Liver (tissue), 9 donors: Measurements from ENCODE around the gene KMT5C. TPM values are rescaled to one million over a fixed set of nuclear protein-coding genes. Genes with fewer than 3 reads are reported as not detected.

ENCODE experiments used
- DNase-seq: peaks from one replicate; pipeline ENCODE4 v3.0.0-alpha.2; 2017; ENCODE audit warnings: low spot score
- H3K27ac ChIP-seq, 2 donors: one replicate each; pipeline ENCODE4 v1.7.0; 2013; ENCODE audit warnings: inconsistent platforms in 2 of 2, low read length in 2 of 2, control low read depth in 1 of 2, low read depth in 1 of 2, mild to moderate bottlenecking in 1 of 2
- H3K27me3 ChIP-seq, 4 donors: one replicate each; pipeline versions ENCODE4 v1.6.1 to v1.7.0; 2013; ENCODE audit warnings: low read length in 3 of 4, inconsistent platforms in 1 of 4, mild to moderate bottlenecking in 1 of 4, moderate library complexity in 1 of 4; ENCODE audit not compliant: control insufficient read depth in 4 of 4, insufficient read depth in 4 of 4
- H3K36me3 ChIP-seq, 4 donors: one replicate each; pipeline versions ENCODE4 v1.6.1 to v1.7.0; 2013; ENCODE audit warnings: low read length in 3 of 4, mild to moderate bottlenecking in 3 of 4, low read depth in 1 of 4, moderate library complexity in 1 of 4; ENCODE audit not compliant: control insufficient read depth in 4 of 4, insufficient read depth in 3 of 4
- H3K4me1 ChIP-seq, 4 donors: one replicate each; pipeline versions ENCODE4 v1.6.1 to v1.7.0; 2013; ENCODE audit warnings: low read length in 3 of 4, mild to moderate bottlenecking in 3 of 4, moderate library complexity in 1 of 4; ENCODE audit not compliant: control insufficient read depth in 4 of 4, insufficient read depth in 4 of 4
- H3K4me3 ChIP-seq, 3 donors: one replicate each; pipeline versions ENCODE4 v1.6.1 to v1.7.0; 2013; ENCODE audit warnings: low read length in 3 of 3, control low read depth in 1 of 3, low read depth in 1 of 3, mild to moderate bottlenecking in 1 of 3
- H3K9ac ChIP-seq, 2 donors: one replicate each; pipeline ENCODE4 v1.7.0; 2013; ENCODE audit warnings: low read length in 2 of 2, mild to moderate bottlenecking in 2 of 2, moderate library complexity in 2 of 2, control low read depth in 1 of 2, low read depth in 1 of 2
- H3K9me3 ChIP-seq, 4 donors: one replicate each; pipeline versions ENCODE4 v1.6.1 to v1.7.0; 2013; ENCODE audit warnings: low read length in 3 of 4; ENCODE audit not compliant: control insufficient read depth in 4 of 4
- EGR1 ChIP-seq, 2 donors: IDR thresholded peaks; 2 replicates each; pipeline ENCODE4 v1.6.1; 2016 to 2018; ENCODE audit warnings: antibody characterized with exemption in 2 of 2, low read depth in 2 of 2
- NR2F2 ChIP-seq: IDR thresholded peaks from 2 replicates; pipeline ENCODE4 v1.6.1; 2016; ENCODE audit warnings: antibody characterized with exemption
- RXRA ChIP-seq, 2 donors: IDR thresholded peaks; 2 replicates each; pipeline ENCODE4 v1.6.1; 2017 to 2018; ENCODE audit warnings: antibody characterized with exemption in 2 of 2, mild to moderate bottlenecking in 1 of 2
- SP1 ChIP-seq: IDR thresholded peaks from 2 replicates; pipeline ENCODE4 v1.6.1; 2018; ENCODE audit warnings: antibody characterized with exemption, mild to moderate bottlenecking
- TAF1 ChIP-seq: conservative IDR thresholded peaks from 2 replicates; pipeline ENCODE4 v1.6.1; 2016; ENCODE audit warnings: antibody characterized with exemption, mild to moderate bottlenecking
- YY1 ChIP-seq: IDR thresholded peaks from 2 replicates; pipeline ENCODE4 v1.6.1; 2016; ENCODE audit warnings: antibody characterized with exemption, mild to moderate bottlenecking
- WGBS: extraction: QIAGEN DNeasy Blood & Tissue Kit; methylation state at CpG from one replicate; pipeline ENCODE4 v1.1.7; 2013; 5-methylcytosine and 5-hydroxymethylcytosine counted together
- polyA plus RNA-seq, 2 donors: library from polyadenylated mRNA; stranded (reverse) in 1 of 2; unstranded in 1 of 2; fragments of 200-250 nt in 1 of 2; fragments of >200 nt in 1 of 2; fragmentation: Nextera tagmentation in 1 of 2; extraction: Ambion mirVana in 1 of 2; gene quantifications; one replicate each; pipeline versions ENCODE4 v1.2.1 to v1.2.3, GENCODE V29; 2013 to 2015
- total RNA-seq, 2 donors: library from RNA; depleted of rRNA; stranded (reverse); fragments of >200 nt; gene quantifications; one replicate each; pipeline ENCODE4 v1.2.3, GENCODE V29; 2014
- donor health status: healthy.
- donor health status: healthy.
- donor health status: healthy.
- donor health status: healthy.
- donor health status: healthy.

The KMT5C gene
- total and polyA plus RNA-seq, 4 donors, result 1.1 to 11.6 (median 3.0) TPM

DNA sequence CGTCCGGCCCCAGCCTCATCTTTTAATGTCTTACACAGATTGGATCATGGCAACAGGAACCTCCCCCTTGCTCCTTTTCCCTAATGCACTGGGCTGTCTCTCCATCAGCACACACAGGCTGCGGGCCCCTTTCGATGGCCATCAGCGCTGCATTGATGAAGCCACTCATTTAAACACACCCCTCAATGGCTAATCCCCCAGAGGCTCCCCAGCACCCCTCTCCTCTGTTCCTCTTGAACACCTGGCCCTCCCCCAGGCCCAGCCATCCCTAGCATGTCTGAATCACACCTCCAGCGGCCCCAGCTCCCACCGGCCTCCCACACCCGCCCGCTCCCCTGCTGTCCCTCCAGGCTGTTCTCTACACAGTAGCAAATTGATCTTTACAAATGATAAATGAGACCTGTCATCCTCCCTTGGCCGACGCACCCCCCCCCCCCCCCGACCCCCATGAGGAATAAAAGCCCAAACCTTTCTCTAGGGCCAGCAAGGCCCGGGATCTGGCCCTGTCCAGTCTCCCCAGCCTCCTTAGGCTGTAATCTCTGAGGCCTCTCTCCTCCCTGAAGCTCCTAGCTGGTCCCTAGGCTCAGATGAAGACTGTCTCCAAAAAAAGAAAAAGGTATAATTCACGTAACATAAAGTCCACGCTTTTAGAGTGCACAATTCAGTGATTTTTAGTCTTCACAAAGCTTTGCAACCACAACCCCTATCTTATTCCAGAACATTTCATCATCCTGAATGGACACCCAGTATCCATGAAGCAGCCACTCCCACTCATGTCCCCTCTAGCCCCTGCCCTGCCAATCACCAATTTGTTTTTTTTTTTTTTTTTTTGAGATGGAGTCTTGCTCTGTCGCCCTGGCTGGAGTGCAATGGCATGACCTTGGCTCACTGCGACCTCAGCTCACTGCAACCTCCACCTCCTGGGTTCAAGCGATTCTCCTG lies 53.4 kb downstream of the KMT5C start:
- Histone ChIP-seq H3K27me3 (no peaks in the 10 kb centered on the region), H3K27ac (no peak overlapping the region), H3K36me3 (peaks cover 5 to 24% (median 11%) of the 10 kb centered on the region in 4 donors), H3K4me1 (peaks cover 0 to 6% (median 2%) of the 10 kb centered on the region in 4 donors), H3K4me3 (no peak overlapping the region), H3K9me3 (no peaks in the 10 kb centered on the region), H3K9ac (no peak overlapping the region)
- TF ChIP-seq TAF1 (no peak), NR2F2 (no peak), SP1 (no peak), YY1 (no peak), EGR1 (IDR thresholded peaks at IDR 0.05; ENCODE audit: low read depth in 2 of 2) (no peak), RXRA (IDR thresholded peaks at IDR 0.05) (no peak)
- WGBS, result 82% methylated on average over 18 of the region's 18 CpGs
- no peak for DNase-seq

Other genes starting within 250 kb of the KMT5C start
- gene PPP1R12C, start 222.2 kb upstream of the KMT5C start, total RNA-seq, result 10 to 100 TPM; 20.3 to 29.5 TPM
- gene PPP1R12C, start 222.2 kb upstream of the KMT5C start, polyA plus RNA-seq, result 10 to 100 TPM in 1 of 2 donors, 1 to 10 TPM in 1; 7.4 to 35.8 TPM
- under 1 TPM in 1 of 2 donors, not detected in 1; 0.28 TPM for gene TNNT1, start 190.7 kb upstream of the KMT5C start, total RNA-seq
- gene TNNT1, start 190.7 kb upstream of the KMT5C start, polyA plus RNA-seq, result under 1 TPM in 1 of 2 donors, not detected in 1; 0.15 TPM
- gene TNNI3, start 182.1 kb upstream of the KMT5C start, total RNA-seq, result not detected
- gene TNNI3, start 182.1 kb upstream of the KMT5C start, polyA plus RNA-seq, result not detected
- gene DNAAF3, start 173.3 kb upstream of the KMT5C start, total RNA-seq, result under 1 TPM; 0.23 to 0.50 TPM
- under 1 TPM; 0.18 to 0.64 TPM for gene DNAAF3, start 173.3 kb upstream of the KMT5C start, polyA plus RNA-seq
- under 1 TPM in 1 of 2 donors, not detected in 1; under 0.01 TPM for gene SYT5, start 159.6 kb upstream of the KMT5C start, total RNA-seq
- not detected for gene SYT5, start 159.6 kb upstream of the KMT5C start, polyA plus RNA-seq
- 10 to 100 TPM in 1 of 2 donors, 1 to 10 TPM in 1; 3.1 to 18.5 TPM for gene PTPRH, start 130.4 kb upstream of the KMT5C start, total RNA-seq
- 10 to 100 TPM in 1 of 2 donors, 1 to 10 TPM in 1; 4.3 to 20.4 TPM for gene PTPRH, start 130.4 kb upstream of the KMT5C start, polyA plus RNA-seq
- 10 to 100 TPM in 1 of 2 donors, 1 to 10 TPM in 1; 4.8 to 13.7 TPM for gene TMEM86B, start 111.1 kb upstream of the KMT5C start, total RNA-seq
- 10 to 100 TPM; 19.4 to 20.1 TPM for gene TMEM86B, start 111.1 kb upstream of the KMT5C start, polyA plus RNA-seq
- gene PPP6R1, start 80.9 kb upstream of the KMT5C start, total RNA-seq, result 10 to 100 TPM; 24.6 to 40.1 TPM
- 10 to 100 TPM in 1 of 2 donors, 1 to 10 TPM in 1; 5.5 to 20.4 TPM for gene PPP6R1, start 80.9 kb upstream of the KMT5C start, polyA plus RNA-seq
- 10 to 100 TPM in 1 of 2 donors, 1 to 10 TPM in 1; 9.4 to 11.6 TPM for gene HSPBP1, start 59.8 kb upstream of the KMT5C start, total RNA-seq
- gene HSPBP1, start 59.8 kb upstream of the KMT5C start, polyA plus RNA-seq, result 10 to 100 TPM; 15.3 to 31.6 TPM
- under 1 TPM; 0.42 to 0.65 TPM for gene BRSK1, start 55.9 kb upstream of the KMT5C start, total RNA-seq
- under 1 TPM in 1 of 2 donors, not detected in 1; 0.10 TPM for gene BRSK1, start 55.9 kb upstream of the KMT5C start, polyA plus RNA-seq
- 1 to 10 TPM; 2.1 to 3.3 TPM for gene TMEM150B, start 14.5 kb upstream of the KMT5C start, total RNA-seq
- gene TMEM150B, start 14.5 kb upstream of the KMT5C start, polyA plus RNA-seq, result 1 to 10 TPM in 1 of 2 donors, under 1 TPM in 1; 0.81 to 1.8 TPM
- not detected for gene COX6B2, start 14.8 kb downstream of the KMT5C start, total RNA-seq
- gene COX6B2, start 14.8 kb downstream of the KMT5C start, polyA plus RNA-seq, result not detected
- gene GARIN5B, start 23.4 kb downstream of the KMT5C start, total RNA-seq, result not detected
- not detected for gene GARIN5B, start 23.4 kb downstream of the KMT5C start, polyA plus RNA-seq
- not detected for gene IL11, start 30.6 kb downstream of the KMT5C start, total RNA-seq
- not detected for gene IL11, start 30.6 kb downstream of the KMT5C start, polyA plus RNA-seq
- gene TMEM190, start 37.0 kb downstream of the KMT5C start, total RNA-seq, result not detected
- not detected for gene TMEM190, start 37.0 kb downstream of the KMT5C start, polyA plus RNA-seq
- gene TMEM238, start 44.4 kb downstream of the KMT5C start, total RNA-seq, result under 1 TPM; 0.08 to 0.47 TPM
- gene TMEM238, start 44.4 kb downstream of the KMT5C start, polyA plus RNA-seq, result under 1 TPM; 0.47 to 0.54 TPM
- gene RPL28, start 46.1 kb downstream of the KMT5C start, total RNA-seq, result 100 to 1,000 TPM; 116 to 150 TPM
- 100 to 1,000 TPM; 177 to 535 TPM for gene RPL28, start 46.1 kb downstream of the KMT5C start, polyA plus RNA-seq
- 10 to 100 TPM in 1 of 2 donors, 1 to 10 TPM in 1; 5.2 to 95.2 TPM for gene UBE2S, start 67.9 kb downstream of the KMT5C start, total RNA-seq
- 1 to 10 TPM; 6.7 to 6.9 TPM for gene UBE2S, start 67.9 kb downstream of the KMT5C start, polyA plus RNA-seq
- 1 to 10 TPM in 1 of 2 donors, not detected in 1; 1.6 TPM for gene SHISA7, start 103.4 kb downstream of the KMT5C start, total RNA-seq
- gene SHISA7, start 103.4 kb downstream of the KMT5C start, polyA plus RNA-seq, result not detected
- 100 to 1,000 TPM in 1 of 2 donors, 10 to 100 TPM in 1; 49.1 to 101 TPM for gene ISOC2, start 121.8 kb downstream of the KMT5C start, total RNA-seq
- gene ISOC2, start 121.8 kb downstream of the KMT5C start, polyA plus RNA-seq, result 100 to 1,000 TPM; 136 to 181 TPM
- not detected for gene C19orf85, start 124.9 kb downstream of the KMT5C start, total RNA-seq
- gene C19orf85, start 124.9 kb downstream of the KMT5C start, polyA plus RNA-seq, result not detected
- 1 to 10 TPM; 1.1 to 1.9 TPM for gene ZNF628, start 136.7 kb downstream of the KMT5C start, total RNA-seq
- gene ZNF628, start 136.7 kb downstream of the KMT5C start, polyA plus RNA-seq, result 1 to 10 TPM in 1 of 2 donors, under 1 TPM in 1; 0.99 to 4.4 TPM
- 1 to 10 TPM; 1.4 to 3.7 TPM for gene NAT14, start 145.3 kb downstream of the KMT5C start, total RNA-seq
- 1 to 10 TPM; 2.6 to 3.5 TPM for gene NAT14, start 145.3 kb downstream of the KMT5C start, polyA plus RNA-seq
- gene SSC5D, start 148.6 kb downstream of the KMT5C start, total RNA-seq, result under 1 TPM; 0.19 to 0.84 TPM
- gene SSC5D, start 148.6 kb downstream of the KMT5C start, polyA plus RNA-seq, result 1 to 10 TPM in 1 of 2 donors, under 1 TPM in 1; 0.08 to 1.0 TPM
- not detected for gene SBK2, start 197.3 kb downstream of the KMT5C start, total RNA-seq
- gene SBK2, start 197.3 kb downstream of the KMT5C start, polyA plus RNA-seq, result not detected
- not detected for gene SBK3, start 205.7 kb downstream of the KMT5C start, total RNA-seq
- gene SBK3, start 205.7 kb downstream of the KMT5C start, polyA plus RNA-seq, result under 1 TPM in 1 of 2 donors, not detected in 1; 0.03 TPM
- gene ZNF579, start 241.0 kb downstream of the KMT5C start, total RNA-seq, result under 1 TPM; 0.92 to 0.93 TPM
- gene ZNF579, start 241.0 kb downstream of the KMT5C start, polyA plus RNA-seq, result 1 to 10 TPM; 1.4 to 3.3 TPM